ENCODE results near the gene IGSF9B. TPM values are rescaled to one million over a fixed set of nuclear protein-coding genes. Genes with fewer than 3 reads are reported as not detected.

Gene IGSF9B
- total RNA-seq, 1 donor from 2014 or later: 1.3 TPM

DNA sequence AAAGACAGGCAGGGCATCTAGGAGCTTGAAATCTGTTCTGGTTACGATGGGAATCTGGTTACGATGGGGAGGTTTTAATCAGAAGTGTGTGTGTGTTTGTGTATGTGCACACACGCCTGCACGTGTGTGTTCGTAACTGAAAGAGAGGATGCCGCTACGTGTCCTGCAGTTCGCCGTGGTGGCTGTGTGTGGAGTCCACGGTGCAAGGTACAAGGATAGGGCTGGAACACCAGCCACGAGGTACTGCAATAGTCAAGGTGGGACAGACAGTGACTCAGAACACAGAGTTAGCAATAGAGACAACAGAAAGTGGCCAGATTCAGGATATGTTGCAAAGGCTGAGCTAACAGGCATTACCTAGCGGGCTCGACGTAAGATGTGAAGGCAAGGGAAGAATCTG lies 46.7 kb downstream of the IGSF9B start:
- Mint-ChIP-seq H3K9me3 (no peaks in the 10 kb centered on the region), H3K36me3 (no peaks in the 10 kb centered on the region), H3K27ac (no peak overlapping the region), H3K27me3 (ENCODE audit: insufficient read depth, low read depth) (peaks cover 2% of the 10 kb centered on the region), H3K4me3 (no peak overlapping the region), H3K4me1 (no peaks in the 10 kb centered on the region)
- H3K79me2 ChIP-seq (ENCODE audit: low read depth): no peaks in the 10 kb centered on the region
- H3K9me3 ChIP-seq (ENCODE audit: low read depth): no peaks in the 10 kb centered on the region
- H4K20me1 ChIP-seq (ENCODE audit: low read depth): no peaks in the 10 kb centered on the region
- no peaks in the 10 kb centered on the region for H3K36me3 ChIP-seq
- H3K27ac ChIP-seq: no peak overlapping the region
- H3K4me3 ChIP-seq: no peak overlapping the region
- no peak overlapping the region for H2AFZ ChIP-seq (replicated peaks)
- no peaks in the 10 kb centered on the region for H3K27me3 ChIP-seq
- DNase-seq (ENCODE audit: low spot score): no peak
- no peak overlapping the region for H3K9ac ChIP-seq
- TF ChIP-seq EZH2phosphoT487 (IDR thresholded peaks at IDR 0.05) (no peak), EZH2 (IDR thresholded peaks at IDR 0.05) (no peak)
- TF ChIP-seq, protein P1, sequence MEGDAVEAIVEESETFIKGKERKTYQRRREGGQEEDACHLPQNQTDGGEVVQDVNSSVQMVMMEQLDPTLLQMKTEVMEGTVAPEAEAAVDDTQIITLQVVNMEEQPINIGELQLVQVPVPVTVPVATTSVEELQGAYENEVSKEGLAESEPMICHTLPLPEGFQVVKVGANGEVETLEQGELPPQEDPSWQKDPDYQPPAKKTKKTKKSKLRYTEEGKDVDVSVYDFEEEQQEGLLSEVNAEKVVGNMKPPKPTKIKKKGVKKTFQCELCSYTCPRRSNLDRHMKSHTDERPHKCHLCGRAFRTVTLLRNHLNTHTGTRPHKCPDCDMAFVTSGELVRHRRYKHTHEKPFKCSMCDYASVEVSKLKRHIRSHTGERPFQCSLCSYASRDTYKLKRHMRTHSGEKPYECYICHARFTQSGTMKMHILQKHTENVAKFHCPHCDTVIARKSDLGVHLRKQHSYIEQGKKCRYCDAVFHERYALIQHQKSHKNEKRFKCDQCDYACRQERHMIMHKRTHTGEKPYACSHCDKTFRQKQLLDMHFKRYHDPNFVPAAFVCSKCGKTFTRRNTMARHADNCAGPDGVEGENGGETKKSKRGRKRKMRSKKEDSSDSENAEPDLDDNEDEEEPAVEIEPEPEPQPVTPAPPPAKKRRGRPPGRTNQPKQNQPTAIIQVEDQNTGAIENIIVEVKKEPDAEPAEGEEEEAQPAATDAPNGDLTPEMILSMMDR (IDR thresholded peaks at IDR 0.05): no peak
- no peak overlapping the region for H3K4me2 ChIP-seq
- H3F3A ChIP-seq (ENCODE audit: low read depth): no peaks in the 10 kb centered on the region
- H3K4me1 ChIP-seq: no peaks in the 10 kb centered on the region

DNA sequence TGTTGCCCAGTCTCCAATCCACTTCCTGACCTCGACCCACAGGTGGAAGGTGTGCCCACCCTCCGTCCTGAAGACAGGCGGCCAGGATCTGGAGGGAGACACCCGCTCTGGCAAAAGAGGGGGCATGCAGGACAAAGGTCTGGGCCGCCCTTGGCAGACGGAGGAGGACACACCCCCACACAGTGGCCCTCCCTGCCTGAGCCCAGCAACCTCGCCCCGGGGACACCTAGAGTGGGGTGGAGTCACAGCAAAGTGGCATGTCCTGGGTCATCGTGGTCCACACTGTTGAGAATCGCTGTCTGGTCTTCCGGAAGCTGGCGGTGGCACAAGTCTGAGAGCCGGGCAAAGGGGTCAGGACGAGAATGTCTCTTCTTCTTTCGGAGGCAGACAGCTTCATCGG lies 47.9 kb downstream of the IGSF9B start:
- no peaks in the 10 kb centered on the region for H3K36me3 Mint-ChIP-seq
- Histone ChIP-seq H3K4me1 (no peaks in the 10 kb centered on the region), H4K20me1 (ENCODE audit: low read depth) (no peaks in the 10 kb centered on the region), H3K27me3 (no peaks in the 10 kb centered on the region), H2AFZ (replicated peaks) (no peak overlapping the region), H3K36me3 (no peaks in the 10 kb centered on the region), H3K4me2 (no peak overlapping the region), H3F3A (ENCODE audit: low read depth) (no peaks in the 10 kb centered on the region), H3K9ac (no peak overlapping the region), H3K27ac (no peak overlapping the region), H3K79me2 (ENCODE audit: low read depth) (no peaks in the 10 kb centered on the region), H3K9me3 (ENCODE audit: low read depth) (no peaks in the 10 kb centered on the region), H3K4me3 (no peak overlapping the region)
- H3K27ac Mint-ChIP-seq: no peak overlapping the region
- peaks cover 2% of the 10 kb centered on the region for H3K27me3 Mint-ChIP-seq (ENCODE audit: insufficient read depth, low read depth)
- no peak overlapping the region for H3K4me3 Mint-ChIP-seq
- TF ChIP-seq, protein P1 (IDR thresholded peaks at IDR 0.05): no peak
- no peak for TF ChIP-seq EZH2phosphoT487 (IDR thresholded peaks at IDR 0.05)
- TF ChIP-seq EZH2 (IDR thresholded peaks at IDR 0.05): no peak
- H3K9me3 Mint-ChIP-seq: no peaks in the 10 kb centered on the region
- no peak for DNase-seq (ENCODE audit: low spot score)
- H3K4me1 Mint-ChIP-seq: no peaks in the 10 kb centered on the region

DNA sequence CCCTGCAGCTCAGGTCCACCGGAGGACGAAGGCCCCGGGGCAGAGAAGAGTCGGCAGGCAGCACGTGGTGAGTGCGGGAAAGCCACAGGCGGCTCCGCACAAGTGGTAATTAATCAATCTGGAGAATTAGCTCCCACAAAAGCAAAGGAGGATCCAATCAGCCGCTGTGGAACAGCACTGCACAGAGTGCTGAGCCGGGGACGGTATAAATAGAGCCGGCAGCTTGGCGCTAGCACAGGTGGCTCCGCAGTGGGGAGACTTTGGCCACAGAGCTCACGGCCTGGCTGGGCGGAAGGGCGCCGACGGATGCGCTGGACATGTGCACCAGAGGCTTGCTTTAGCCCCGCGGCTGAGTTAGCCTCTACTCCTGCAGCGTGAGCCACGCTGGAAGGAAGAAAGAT lies 48.9 kb downstream of the IGSF9B start:
- TF ChIP-seq EZH2phosphoT487 (IDR thresholded peaks at IDR 0.05): no peak
- TF ChIP-seq, protein P1 (IDR thresholded peaks at IDR 0.05): no peak
- Mint-ChIP-seq H3K27ac (no peak overlapping the region), H3K9me3 (no peaks in the 10 kb centered on the region), H3K36me3 (no peaks in the 10 kb centered on the region), H3K4me3 (no peak overlapping the region), H3K27me3 (ENCODE audit: insufficient read depth, low read depth) (peaks cover 2% of the 10 kb centered on the region), H3K4me1 (no peaks in the 10 kb centered on the region)
- H4K20me1 ChIP-seq (ENCODE audit: low read depth): no peaks in the 10 kb centered on the region
- H3K36me3 ChIP-seq: no peaks in the 10 kb centered on the region
- H2AFZ ChIP-seq (replicated peaks): no peak overlapping the region
- H3F3A ChIP-seq (ENCODE audit: low read depth): no peaks in the 10 kb centered on the region
- no peak for DNase-seq (ENCODE audit: low spot score)
- H3K9me3 ChIP-seq (ENCODE audit: low read depth): no peaks in the 10 kb centered on the region
- H3K79me2 ChIP-seq (ENCODE audit: low read depth): no peaks in the 10 kb centered on the region
- no peak overlapping the region for H3K4me2 ChIP-seq
- H3K27ac ChIP-seq: no peak overlapping the region
- no peak overlapping the region for H3K4me3 ChIP-seq
- no peaks in the 10 kb centered on the region for H3K4me1 ChIP-seq
- H3K27me3 ChIP-seq: no peaks in the 10 kb centered on the region
- H3K9ac ChIP-seq: no peak overlapping the region

DNA sequence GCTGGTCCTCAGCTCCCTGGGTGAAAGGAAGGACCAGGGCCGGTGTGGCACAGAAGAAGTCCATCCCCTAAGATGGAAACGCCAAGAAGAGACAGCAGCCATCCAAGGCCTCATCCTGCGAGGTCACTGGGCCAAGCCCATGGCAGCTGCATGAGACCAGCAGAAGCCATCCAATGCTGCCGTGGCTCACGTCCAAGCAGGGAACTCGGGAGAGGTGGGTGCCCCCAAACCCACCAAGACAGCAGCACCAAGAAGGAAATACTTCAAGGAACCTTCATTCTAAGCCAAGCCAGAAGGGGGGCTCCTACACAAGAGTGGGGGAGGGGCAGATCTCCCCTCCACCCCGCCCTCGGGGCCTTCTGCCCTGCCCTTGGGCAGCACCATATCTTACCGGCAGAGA lies 49.6 kb downstream of the IGSF9B start:
- no peaks in the 10 kb centered on the region for H3K79me2 ChIP-seq (ENCODE audit: low read depth)
- no peak overlapping the region for H3K27ac Mint-ChIP-seq
- no peak overlapping the region for H3K4me3 Mint-ChIP-seq
- no peak overlapping the region for H3K4me2 ChIP-seq
- peaks cover 2% of the 10 kb centered on the region for H3K27me3 Mint-ChIP-seq (ENCODE audit: insufficient read depth, low read depth)
- H3K4me3 ChIP-seq: no peak overlapping the region
- no peaks in the 10 kb centered on the region for H4K20me1 ChIP-seq (ENCODE audit: low read depth)
- no peak for DNase-seq (ENCODE audit: low spot score)
- no peaks in the 10 kb centered on the region for H3K9me3 ChIP-seq (ENCODE audit: low read depth)
- no peak overlapping the region for H2AFZ ChIP-seq (replicated peaks)
- TF ChIP-seq EZH2 (IDR thresholded peaks at IDR 0.05): no peak
- no peak for TF ChIP-seq EZH2phosphoT487 (IDR thresholded peaks at IDR 0.05)
- TF ChIP-seq, protein P1 (IDR thresholded peaks at IDR 0.05): no peak
- no peak overlapping the region for H3K9ac ChIP-seq
- no peaks in the 10 kb centered on the region for H3K4me1 Mint-ChIP-seq
- no peak overlapping the region for H3K27ac ChIP-seq
- no peaks in the 10 kb centered on the region for H3K27me3 ChIP-seq
- H3F3A ChIP-seq (ENCODE audit: low read depth): no peaks in the 10 kb centered on the region
- H3K36me3 Mint-ChIP-seq: no peaks in the 10 kb centered on the region
- no peaks in the 10 kb centered on the region for H3K9me3 Mint-ChIP-seq
- no peaks in the 10 kb centered on the region for H3K36me3 ChIP-seq
- H3K4me1 ChIP-seq: no peaks in the 10 kb centered on the region

All from neural progenitor cell (in vitro differentiated cells).